ENCODE data around the gene OR52L1.

DNA sequence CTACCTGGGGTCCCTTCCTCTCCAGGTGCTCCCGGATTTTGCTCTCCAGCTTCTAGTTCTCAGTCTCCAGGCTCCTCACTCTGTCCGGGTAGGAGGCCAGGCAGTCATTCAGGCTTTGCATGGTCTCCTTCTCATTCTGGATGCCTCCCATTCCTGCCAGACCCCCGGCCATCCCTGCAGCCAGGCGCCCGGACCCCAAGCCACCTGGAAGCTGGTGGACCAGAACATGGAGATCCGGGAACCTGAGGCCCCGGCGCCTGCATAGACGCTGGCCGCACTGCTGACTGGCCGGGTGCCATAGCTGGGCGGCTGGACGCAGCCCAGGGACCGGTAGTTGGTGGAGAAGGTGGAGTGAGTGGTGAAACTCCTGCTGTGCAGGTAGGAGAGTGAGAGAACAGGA is 8.0 kb upstream of the OR52L1 start:
- TF ChIP-seq CTCF (conservative IDR thresholded peaks at IDR 0.05) (no peak), EZH2 (IDR thresholded peaks at IDR 0.05; ENCODE audit: low read depth) (no peak)
